ENCODE measurements around the gene SLC2A14. TPM values are rescaled to one million over a fixed set of nuclear protein-coding genes. Genes with fewer than 3 reads are reported as not detected.

The SLC2A14 gene
- total RNA-seq: not detected in 2 replicates

DNA sequence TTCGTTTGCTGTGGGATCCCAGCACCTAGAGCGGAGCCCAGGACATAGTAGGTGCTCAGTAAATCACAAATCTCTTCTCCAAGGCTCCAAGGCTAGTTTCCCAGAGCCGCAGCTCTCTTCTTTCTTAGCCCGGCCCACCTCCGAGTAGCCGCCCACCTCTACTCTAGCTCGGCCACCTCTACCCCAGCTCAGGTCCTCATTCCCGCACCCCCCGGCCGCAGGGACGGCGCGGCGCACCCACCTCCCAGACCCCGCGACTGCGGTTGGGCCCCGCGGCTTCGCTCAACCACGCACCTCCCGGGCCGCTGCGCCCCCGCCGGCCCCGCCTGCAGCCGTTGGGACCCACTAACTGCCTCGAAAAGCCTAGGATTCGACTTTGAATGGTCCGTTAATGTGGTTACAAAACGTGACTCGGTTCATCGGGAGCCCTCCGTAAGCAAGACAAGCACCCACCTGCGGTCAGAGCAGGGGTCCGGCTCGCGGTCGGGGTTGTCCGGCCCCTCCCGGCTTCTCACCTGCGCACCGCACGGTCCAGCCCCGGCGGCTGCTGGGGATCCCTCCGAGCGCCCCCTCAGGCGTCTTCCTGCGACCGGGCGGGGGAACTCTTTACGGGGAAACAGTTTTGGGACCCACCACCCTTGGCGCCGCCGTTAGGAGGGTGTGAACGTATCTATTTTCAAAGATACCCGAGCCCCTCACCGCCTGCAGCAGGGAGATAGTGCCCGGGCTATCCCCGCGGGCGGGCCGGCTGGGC lies at the start of gene SLC2A14:
Gene SLC2A14, minus strand, starts transcription at position 350 of the 754 bp plus-strand sequence. CDS start 3,035 bp downstream, outside the sequence.

DNA sequence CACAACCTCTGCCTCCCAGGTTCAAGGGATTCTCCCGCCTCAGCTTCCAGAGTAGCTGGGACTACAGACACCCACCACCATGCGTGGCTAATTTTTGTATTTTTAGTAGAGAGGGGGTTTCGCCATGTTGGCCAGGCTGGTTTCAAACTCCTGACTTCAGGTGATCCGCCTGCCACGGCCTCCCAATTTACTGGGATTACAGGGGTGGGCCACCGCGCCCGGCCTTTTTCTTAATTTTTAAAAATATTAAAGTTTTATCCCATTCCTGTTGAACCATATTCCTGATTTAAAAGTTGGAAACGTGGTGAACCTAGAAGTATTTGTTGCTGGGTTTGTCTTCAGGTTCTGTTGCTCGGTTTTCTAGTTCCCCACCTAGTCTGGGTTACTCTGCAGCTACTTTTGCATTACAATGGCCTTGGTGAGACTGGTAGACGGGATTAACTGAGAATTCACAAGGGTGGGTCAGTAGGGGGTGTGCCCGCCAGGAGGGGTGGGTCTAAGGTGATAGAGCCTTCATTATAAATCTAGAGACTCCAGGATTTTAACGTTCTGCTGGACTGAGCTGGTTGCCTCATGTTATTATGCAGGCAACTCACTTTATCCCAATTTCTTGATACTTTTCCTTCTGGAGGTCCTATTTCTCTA lies 83.7 kb downstream of the SLC2A14 start, which contains the start of gene NANOG:
Gene NANOG, plus strand, starts transcription at position 519 of the 645 bp plus-strand sequence. CDS start 213 bp downstream, outside the sequence.

Other genes starting within 250 kb of the SLC2A14 start
- not detected in 2 replicates for gene APOBEC1, start 207.0 kb downstream of the SLC2A14 start, total RNA-seq
- 0.15 TPM in 1 of 2 replicates, not detected in the other for gene GDF3, start 177.1 kb downstream of the SLC2A14 start, total RNA-seq
- gene DPPA3, start 161.5 kb downstream of the SLC2A14 start, total RNA-seq: not detected in 2 replicates
- not detected in 2 replicates for gene CLEC4C, start 125.5 kb downstream of the SLC2A14 start, total RNA-seq
- gene NANOGNB, start 107.7 kb downstream of the SLC2A14 start, total RNA-seq: not detected in 2 replicates
- not detected in 2 replicates for gene NANOG, start 83.5 kb downstream of the SLC2A14 start, total RNA-seq
- gene SLC2A3, start 63.3 kb upstream of the SLC2A14 start, total RNA-seq: 36.1 and 45.3 TPM in 2 replicates
- 3.2 and 3.3 TPM in 2 replicates for gene FOXJ2, start 159.8 kb upstream of the SLC2A14 start, total RNA-seq
- under 0.01 and 0.15 TPM in 2 replicates for gene C3AR1, start 193.4 kb upstream of the SLC2A14 start, total RNA-seq
- gene NECAP1, start 209.4 kb upstream of the SLC2A14 start, total RNA-seq: 47.0 and 50.3 TPM in 2 replicates